H1 (cell line): ENCODE measurements around the gene NPFFR1.

ENCODE experiments used
- ATF2 ChIP-seq: IDR thresholded peaks from 2 replicates; pipeline ENCODE4 v1.6.1; 2012; ENCODE audit warnings: low read length, inconsistent platforms
- CTCF ChIP-seq, 3 experiments: IDR thresholded peaks; 1 replicate in 2 of 3; 2 replicates in 1 of 3; pipeline versions ENCODE4 v1.5.1 to v1.6.1; 2011; ENCODE audit warnings: low read length in 3 of 3, mild to moderate bottlenecking in 3 of 3, inconsistent platforms in 2 of 3, low read depth in 1 of 3, moderate library complexity in 1 of 3; ENCODE audit not compliant: insufficient read depth in 1 of 3; ENCODE audit errors: control extremely low read depth in 1 of 3
- EZH2 ChIP-seq: fragments of 200-600 bp; sonication (generic); IDR thresholded peaks from 2 replicates; pipeline ENCODE4 v1.7.1; 2012; ENCODE audit warnings: low read depth, mild to moderate bottlenecking, moderate library complexity, low read length, inconsistent platforms; ENCODE audit not compliant: severe bottlenecking
- GABPA ChIP-seq: IDR thresholded peaks from 2 replicates; pipeline ENCODE4 v1.6.1; 2011; ENCODE audit warnings: mild to moderate bottlenecking, low read length, moderate library complexity, borderline replicate concordance; ENCODE audit not compliant: insufficient read depth
- HDAC6 ChIP-seq: IDR thresholded peaks from one replicate; pipeline ENCODE4 v1.7.1; 2012; ENCODE audit warnings: low read depth, mild to moderate bottlenecking, inconsistent platforms, low read length, moderate library complexity
- KDM1A ChIP-seq: fragments of 200-600, 300-600 bp; sonication (generic); IDR thresholded peaks from 2 replicates; pipeline ENCODE4 v1.7.1; 2016; ENCODE audit warnings: mild to moderate bottlenecking, low read length, borderline replicate concordance
- MAFK ChIP-seq: IDR thresholded peaks from 2 replicates; pipeline ENCODE4 v1.6.1; 2012; ENCODE audit warnings: low read depth, mild to moderate bottlenecking, improper control_type of control experiment, low read length
- POLR2AphosphoS5 ChIP-seq: IDR thresholded peaks from 2 replicates; pipeline ENCODE4 v1.6.1; 2011; ENCODE audit warnings: low read depth, low read length
- TAF1 ChIP-seq: IDR thresholded peaks from 2 replicates; pipeline ENCODE4 v1.6.1; 2011; ENCODE audit warnings: mild to moderate bottlenecking, low read depth, low read length
- TEAD4 ChIP-seq: IDR thresholded peaks from 2 replicates; pipeline ENCODE4 v1.6.1; 2012; ENCODE audit warnings: low read depth, low read length, inconsistent platforms, mixed read lengths

- TF ChIP-seq CTCF (IDR thresholded peaks at IDR 0.05; ENCODE audit: control extremely low read depth in 1 of 3, insufficient read depth in 1 of 3, low read depth in 1 of 3, low read length in 3 of 3), result no peak
- no peak for TF ChIP-seq MAFK
- no peak for TF ChIP-seq TEAD4
- TF ChIP-seq ATF2, result no peak
- TF ChIP-seq EZH2, result no peak
- no peak for TF ChIP-seq TAF1
- TF ChIP-seq HDAC6, result no peak
- TF ChIP-seq KDM1A, result no peak
- no peak for TF ChIP-seq POLR2AphosphoS5
- no peak for TF ChIP-seq GABPA
Measured at GRCh38 chr10:70299876-70300275, 16.1 kb upstream of the NPFFR1 start.
